ENCODE results near the gene LTA4H.

The LTA4H gene

DNA sequence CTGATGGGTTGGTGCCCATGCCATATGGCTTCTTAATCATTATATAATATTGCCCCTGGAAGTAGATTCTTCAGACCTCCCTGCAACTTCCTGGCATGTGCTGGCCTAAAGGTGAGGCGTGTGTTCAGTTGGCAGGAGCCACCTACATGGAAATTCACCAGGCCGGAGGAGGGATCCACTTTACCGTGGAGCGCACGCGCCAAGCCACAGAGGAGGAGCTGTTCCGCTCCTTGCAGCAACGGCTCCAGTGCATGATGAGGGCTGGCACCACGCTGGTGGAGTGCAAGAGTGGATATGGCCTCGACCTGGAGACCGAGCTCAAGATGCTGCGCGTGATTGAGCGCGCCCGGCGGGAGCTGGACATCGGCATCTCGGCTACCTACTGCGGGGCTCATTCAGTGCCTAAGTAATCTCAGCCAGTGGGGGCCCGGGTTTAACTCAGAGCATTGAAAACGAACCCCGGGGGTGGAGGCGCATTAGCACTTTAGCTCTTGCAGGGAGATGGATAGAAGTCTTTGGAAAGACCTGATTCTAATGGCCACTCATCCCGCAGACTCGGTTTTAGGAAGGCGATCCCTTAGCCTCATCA, 78.7 kb downstream of the LTA4H start:
- no peak for DNase-seq (ENCODE audit: low spot score)

DNA sequence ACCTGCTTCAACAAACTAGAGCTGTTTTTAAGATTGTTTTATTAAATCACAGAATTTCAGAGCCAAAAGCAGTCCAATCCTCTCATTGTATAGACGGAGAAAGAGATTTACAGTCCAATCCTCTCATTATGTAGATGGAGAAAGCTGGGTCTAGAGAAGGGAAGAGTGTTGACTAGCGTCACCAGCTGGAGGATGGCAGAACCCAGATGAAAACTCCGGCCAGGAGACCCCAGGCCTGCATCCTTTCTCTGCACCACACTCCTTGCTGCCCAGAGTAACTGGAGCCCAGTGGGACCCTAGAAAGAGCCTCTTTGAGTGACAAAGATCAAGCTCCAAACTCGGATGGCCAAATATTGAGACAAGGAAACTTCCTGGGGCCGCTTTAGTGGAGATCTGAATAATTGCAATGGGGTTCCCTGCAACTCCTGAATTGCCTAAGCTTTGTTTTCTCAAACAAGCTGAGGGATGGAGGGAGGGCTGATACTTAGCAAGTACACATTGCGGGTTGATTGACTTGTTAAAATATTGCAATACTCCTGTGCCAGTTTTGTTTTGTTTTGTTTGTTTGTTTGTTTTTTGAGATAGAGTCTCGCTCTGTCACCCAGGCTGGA, 79.7 kb downstream of the LTA4H start:
- no peak for DNase-seq (ENCODE audit: low spot score)

DNA sequence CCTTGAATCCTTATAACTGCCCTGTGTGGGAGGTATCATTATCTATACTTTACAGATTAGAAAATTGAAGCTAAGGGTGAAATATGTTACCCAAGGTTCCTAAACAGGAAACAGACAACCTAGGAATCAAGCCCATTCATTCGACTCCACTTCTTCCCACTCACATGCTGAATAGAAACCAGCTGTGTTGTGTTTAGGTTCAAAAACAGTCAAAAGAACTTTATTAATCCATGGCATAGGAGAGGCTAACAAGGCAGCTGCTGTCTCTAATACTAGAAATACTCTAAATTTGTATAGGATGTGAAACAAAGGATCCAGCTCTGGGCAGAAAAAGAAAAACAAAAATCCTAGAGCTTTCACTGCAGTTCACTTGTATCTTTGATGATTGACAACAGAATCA, 82.4 kb downstream of the LTA4H start:
- DNase-seq (ENCODE audit: low spot score), result no peak

DNA sequence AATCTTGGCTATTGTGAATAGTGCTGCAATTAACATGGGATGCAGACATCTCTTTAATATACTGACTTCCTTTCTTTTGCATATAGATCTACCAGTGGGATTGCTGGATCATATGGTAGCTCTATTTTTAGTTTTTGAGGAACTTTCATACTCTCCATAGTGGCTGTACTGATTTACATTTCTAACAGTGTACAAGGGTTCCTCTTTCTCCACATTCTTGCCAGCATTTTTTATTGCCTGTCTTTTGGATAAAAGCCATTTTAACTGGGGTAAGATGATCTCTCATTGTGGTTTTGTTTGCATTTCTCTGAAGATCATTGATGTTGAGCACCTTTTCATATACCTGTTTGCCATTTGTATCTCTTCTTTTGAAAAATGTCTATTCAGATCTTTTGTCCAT, 83.9 kb downstream of the LTA4H start:
- DNase-seq (ENCODE audit: low spot score), result no peak
